ENCODE data around the gene BCAN.
A peak's percentile ranks its signal among the peaks of the same experiment; 100 is the strongest.

Gene BCAN

DNA sequence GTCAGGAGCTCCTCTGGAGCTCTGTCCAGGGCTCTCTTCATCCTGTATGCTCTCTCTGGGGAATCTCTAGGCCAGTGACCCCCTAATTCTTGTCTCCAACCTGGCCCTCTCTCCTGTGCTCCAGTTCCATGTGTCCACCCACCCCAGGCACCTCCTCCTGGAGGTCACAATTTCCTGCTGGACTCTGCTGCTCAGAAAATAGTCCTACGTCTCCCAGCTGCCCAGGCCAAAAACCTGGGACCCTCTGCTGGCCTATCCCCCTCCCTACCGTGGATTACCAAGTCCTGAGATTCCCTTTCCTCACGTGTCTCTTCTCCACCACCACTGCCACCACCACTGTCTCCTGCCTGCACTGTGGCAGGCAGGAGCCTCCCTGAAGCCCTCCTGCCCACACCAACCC, 23.6 kb downstream of the BCAN start:
- Histone ChIP-seq H3K9ac (peak overlapping the region; percentile 48; the same call in 1 of the 2 replicates), H3K4me2 (peak overlapping the region; percentile 91), H3K27ac (peak overlapping the region; percentile 64), H3K4me1 (peaks cover 100% of the 10 kb centered on the region), H3K9me3 (no peaks in the 10 kb centered on the region), H3K4me3 (no peak overlapping the region), H3K27me3 (no peaks in the 10 kb centered on the region), H4K20me1 (no peaks in the 10 kb centered on the region), H3K36me3 (no peaks in the 10 kb centered on the region)
- TF ChIP-seq Cebpa-rat (IDR thresholded peaks at IDR 0.05), result no peak

DNA sequence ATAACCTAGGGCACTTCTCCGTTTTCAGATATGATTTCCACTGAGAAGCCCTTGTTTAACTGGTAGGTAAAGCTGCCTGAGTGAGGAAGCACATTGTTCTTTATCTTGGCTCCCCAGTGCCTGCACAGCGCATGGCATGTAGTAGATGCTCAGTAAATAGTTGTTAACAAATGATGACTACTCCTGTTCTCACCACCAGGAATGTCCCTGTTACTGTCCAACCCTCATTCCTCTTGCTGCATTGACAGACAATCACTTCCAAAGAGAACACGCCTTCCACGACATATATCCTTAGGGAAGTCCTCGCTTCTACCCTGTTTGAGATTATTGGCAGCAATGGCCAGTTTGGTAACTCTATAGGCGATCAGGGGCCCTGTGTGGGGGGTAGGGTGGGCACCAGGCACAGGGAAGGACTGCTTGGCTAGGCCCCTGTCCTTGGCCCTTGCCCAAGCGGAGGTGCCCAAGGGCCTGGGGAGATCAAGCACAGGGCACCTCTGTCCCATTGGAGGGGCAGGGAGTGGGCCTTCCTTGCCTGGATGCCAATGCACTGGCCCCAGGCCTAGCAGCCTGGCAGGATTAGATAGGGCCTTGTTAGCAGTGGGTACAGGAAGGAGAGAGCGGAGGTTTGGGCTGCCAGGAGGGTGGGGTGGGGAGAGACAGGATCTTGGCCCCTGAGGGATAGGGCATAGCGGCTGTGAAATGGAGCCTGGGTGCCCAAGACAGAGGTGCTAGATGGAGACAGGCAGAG, 25.1 kb downstream of the BCAN start:
- H3K4me1 ChIP-seq, result peaks cover 94% of the 10 kb centered on the region
- TF ChIP-seq Cebpa-rat (IDR thresholded peaks at IDR 0.05), result no peak

DNA sequence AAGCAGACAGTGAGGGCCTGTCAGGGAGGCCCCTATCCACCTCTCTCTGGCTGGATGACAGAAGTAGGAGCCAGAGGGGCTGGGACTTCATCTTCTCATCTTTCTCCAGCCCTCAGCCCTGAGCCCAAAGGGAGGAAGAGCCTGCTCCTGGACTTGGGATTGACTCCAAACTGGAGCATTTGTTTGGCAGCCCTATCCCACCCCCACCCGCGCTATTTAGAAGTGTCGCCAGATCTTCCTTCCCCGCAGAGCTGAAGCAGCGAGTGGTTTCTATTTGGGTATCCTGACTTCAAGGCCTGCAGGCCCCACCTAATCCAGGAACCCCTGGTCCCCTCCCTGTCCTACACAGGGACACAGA, 25.7 kb downstream of the BCAN start:
- no peaks in the 10 kb centered on the region for H3K36me3 ChIP-seq
- no peak overlapping the region for H3K4me3 ChIP-seq
- no peak for TF ChIP-seq Cebpa-rat (IDR thresholded peaks at IDR 0.05)
- peak overlapping the region; percentile 53; the same call in 1 of the 2 replicates for H3K9ac ChIP-seq
- no peaks in the 10 kb centered on the region for H4K20me1 ChIP-seq
- no peaks in the 10 kb centered on the region for H3K9me3 ChIP-seq
- peak overlapping the region; percentile 60 for H3K27ac ChIP-seq
- H3K4me2 ChIP-seq, result peak overlapping the region; percentile 91
- H3K27me3 ChIP-seq, result no peaks in the 10 kb centered on the region
- peaks cover 88% of the 10 kb centered on the region for H3K4me1 ChIP-seq

More for the DNA sequence above, 25.1 kb downstream of the BCAN start:
- no peaks in the 10 kb centered on the region for H3K9me3 ChIP-seq
- H4K20me1 ChIP-seq, result no peaks in the 10 kb centered on the region
- H3K4me3 ChIP-seq, result no peak overlapping the region
- no peaks in the 10 kb centered on the region for H3K36me3 ChIP-seq
- peak overlapping the region; percentile 60 for H3K27ac ChIP-seq
- H3K9ac ChIP-seq, result peak overlapping the region; percentile 53; the same call in 1 of the 2 replicates
- H3K27me3 ChIP-seq, result no peaks in the 10 kb centered on the region
- H3K4me2 ChIP-seq, result peak overlapping the region; percentile 91

DNA sequence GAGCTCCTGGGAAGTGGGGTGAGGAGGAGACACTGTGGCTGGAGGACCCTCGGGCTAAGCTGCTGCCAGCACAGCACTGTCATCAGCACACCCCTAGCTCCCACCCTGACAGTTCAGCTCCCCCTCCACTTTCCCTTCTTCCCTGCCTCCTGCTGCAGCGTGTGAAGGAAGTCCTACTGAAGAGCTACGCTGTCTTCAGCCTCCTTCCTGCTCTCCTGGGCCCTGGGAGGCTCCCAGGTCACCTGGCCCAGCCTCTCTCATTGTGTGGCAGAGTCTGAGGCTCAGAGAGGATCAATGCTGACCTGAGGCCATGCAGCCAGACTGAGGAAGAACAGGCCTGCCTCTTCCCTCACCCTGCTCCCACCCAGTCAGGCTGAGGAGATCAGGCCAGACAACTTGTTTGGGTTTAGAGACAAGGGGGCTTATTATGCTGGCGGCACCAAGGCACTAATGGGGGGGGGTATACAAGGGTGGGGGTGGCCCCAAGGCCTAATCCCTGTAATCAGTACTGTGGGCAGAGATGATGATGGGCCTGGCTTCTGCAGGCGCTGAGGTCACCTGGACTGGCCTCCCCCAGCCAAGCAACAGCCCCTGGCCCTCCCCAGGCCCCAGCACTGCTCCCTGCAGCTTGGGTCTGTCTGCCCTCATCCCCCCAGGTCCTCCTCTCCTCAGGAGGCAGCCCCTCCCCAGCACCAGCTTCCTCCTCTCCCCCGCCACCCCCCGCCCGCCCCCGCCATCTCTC, 26.2 kb downstream of the BCAN start:
- H4K20me1 ChIP-seq, result no peaks in the 10 kb centered on the region
- H3K27ac ChIP-seq, result peak overlapping the region; percentile 60
- H3K4me3 ChIP-seq, result no peak overlapping the region
- H3K36me3 ChIP-seq, result no peaks in the 10 kb centered on the region
- no peak for TF ChIP-seq Cebpa-rat (IDR thresholded peaks at IDR 0.05)
- H3K9me3 ChIP-seq, result no peaks in the 10 kb centered on the region
- H3K27me3 ChIP-seq, result no peaks in the 10 kb centered on the region
- peak overlapping the region; percentile 53; the same call in 1 of the 2 replicates for H3K9ac ChIP-seq
- peaks cover 83% of the 10 kb centered on the region for H3K4me1 ChIP-seq
- H3K4me2 ChIP-seq, result peak overlapping the region; percentile 91

DNA sequence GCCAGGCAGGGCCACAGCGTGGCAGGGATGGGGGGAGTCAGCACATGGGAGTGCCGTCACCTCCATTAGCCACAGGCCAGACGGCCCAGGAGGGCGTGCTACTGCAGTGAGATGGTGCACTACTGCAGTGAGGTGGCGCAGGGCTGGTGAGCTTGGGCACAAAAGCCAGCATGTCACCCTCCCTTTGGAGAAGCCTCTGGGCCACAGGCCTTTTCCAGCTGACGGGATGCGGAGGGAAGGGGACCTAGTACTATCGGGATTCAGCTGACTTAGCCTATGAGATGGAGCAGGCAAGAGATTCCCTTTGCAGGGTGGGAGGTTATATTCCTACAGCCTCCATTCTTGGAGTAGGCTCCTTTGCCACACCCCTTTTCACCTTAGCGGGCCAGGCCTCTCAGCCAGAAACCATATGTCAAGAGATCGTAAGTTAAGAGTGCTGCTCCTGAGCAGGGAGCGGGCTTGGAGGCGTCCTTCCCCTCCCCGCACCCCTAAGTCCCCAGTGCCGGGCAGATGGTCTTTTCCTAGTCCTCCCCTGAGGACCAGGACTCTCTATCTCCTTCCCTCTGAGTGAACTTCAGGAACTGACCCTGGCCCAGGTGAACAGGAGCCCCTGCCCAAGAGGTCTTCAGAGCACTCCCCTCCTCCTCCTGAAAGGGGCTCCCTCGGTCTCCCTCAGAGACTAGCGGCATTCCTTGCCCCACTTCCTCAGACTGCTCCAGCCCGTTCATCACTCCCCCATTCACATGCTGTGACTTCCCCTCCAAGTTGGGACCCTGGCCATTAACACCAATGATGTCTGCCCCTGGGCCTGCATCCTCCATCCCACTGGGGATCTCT, 27.1 kb downstream of the BCAN start:
- no peak overlapping the region for H3K4me3 ChIP-seq
- peaks cover 7% of the 10 kb centered on the region for H3K27me3 ChIP-seq
- H3K4me1 ChIP-seq, result peaks cover 74% of the 10 kb centered on the region
- H3K4me2 ChIP-seq, result peak overlapping the region; percentile 85
- H3K9me3 ChIP-seq, result no peaks in the 10 kb centered on the region
- no peaks in the 10 kb centered on the region for H4K20me1 ChIP-seq
- H3K9ac ChIP-seq, result no peak overlapping the region
- H3K36me3 ChIP-seq, result no peaks in the 10 kb centered on the region
- H3K27ac ChIP-seq, result no peak overlapping the region
- TF ChIP-seq Cebpa-rat (IDR thresholded peaks at IDR 0.05), result no peak

DNA sequence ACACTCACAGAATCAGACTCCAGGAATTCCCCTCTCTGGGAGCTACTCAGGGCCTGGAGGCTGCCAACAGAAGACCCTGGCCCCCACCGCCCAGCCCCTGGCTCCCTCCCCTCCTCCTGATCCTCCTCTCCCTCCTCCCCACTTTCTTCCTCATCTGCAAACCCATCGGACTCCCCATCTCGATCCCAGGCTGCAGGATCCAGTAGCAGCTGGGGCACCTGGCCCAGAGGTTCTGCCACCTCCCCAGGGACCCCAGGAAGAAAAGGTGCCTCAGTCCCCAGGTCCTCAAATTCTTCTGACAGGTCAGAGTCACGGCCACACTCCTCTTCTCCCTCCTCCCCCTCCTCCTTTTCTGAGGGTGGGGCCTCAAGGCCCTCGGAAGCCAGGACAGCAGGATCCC, 27.9 kb downstream of the BCAN start:
- Histone ChIP-seq H4K20me1 (no peaks in the 10 kb centered on the region), H3K9ac (no peak overlapping the region), H3K27me3 (peaks cover 15% of the 10 kb centered on the region), H3K4me2 (peak overlapping the region; percentile 85), H3K4me1 (peaks cover 67% of the 10 kb centered on the region), H3K36me3 (no peaks in the 10 kb centered on the region), H3K9me3 (no peaks in the 10 kb centered on the region), H3K27ac (peak overlapping the region; percentile 27), H3K4me3 (no peak overlapping the region)
- TF ChIP-seq Cebpa-rat (IDR thresholded peaks at IDR 0.05), result no peak

DNA sequence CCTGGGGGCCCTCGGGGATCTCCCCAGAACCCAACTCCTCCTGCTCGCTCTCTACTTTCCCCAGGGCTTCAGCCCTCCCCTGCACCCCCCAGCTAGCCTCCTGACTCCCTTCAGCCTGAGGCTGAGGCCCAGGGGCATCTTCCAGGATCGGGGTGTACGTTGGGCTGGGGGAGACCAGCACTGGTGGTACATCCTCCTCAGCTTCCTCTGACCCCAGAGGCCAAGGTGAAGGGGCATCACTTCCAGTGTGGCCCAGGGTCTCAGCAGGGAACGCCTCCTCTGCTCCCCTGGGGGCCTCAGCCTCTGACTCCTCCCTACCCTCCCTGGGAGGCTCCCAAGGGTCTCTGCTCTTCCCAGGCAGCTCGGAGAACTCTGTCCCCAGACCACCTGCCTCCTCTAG, 28.4 kb downstream of the BCAN start:
- peaks cover 67% of the 10 kb centered on the region for H3K4me1 ChIP-seq
- H3K27me3 ChIP-seq, result peaks cover 21% of the 10 kb centered on the region
- H4K20me1 ChIP-seq, result no peaks in the 10 kb centered on the region
- H3K4me3 ChIP-seq, result no peak overlapping the region
- H3K4me2 ChIP-seq, result peak overlapping the region; percentile 85
- no peaks in the 10 kb centered on the region for H3K9me3 ChIP-seq
- no peak overlapping the region for H3K9ac ChIP-seq
- H3K27ac ChIP-seq, result peak overlapping the region; percentile 27; the same call in 1 of the 2 replicates
- no peak for TF ChIP-seq Cebpa-rat (IDR thresholded peaks at IDR 0.05)
- no peaks in the 10 kb centered on the region for H3K36me3 ChIP-seq

DNA sequence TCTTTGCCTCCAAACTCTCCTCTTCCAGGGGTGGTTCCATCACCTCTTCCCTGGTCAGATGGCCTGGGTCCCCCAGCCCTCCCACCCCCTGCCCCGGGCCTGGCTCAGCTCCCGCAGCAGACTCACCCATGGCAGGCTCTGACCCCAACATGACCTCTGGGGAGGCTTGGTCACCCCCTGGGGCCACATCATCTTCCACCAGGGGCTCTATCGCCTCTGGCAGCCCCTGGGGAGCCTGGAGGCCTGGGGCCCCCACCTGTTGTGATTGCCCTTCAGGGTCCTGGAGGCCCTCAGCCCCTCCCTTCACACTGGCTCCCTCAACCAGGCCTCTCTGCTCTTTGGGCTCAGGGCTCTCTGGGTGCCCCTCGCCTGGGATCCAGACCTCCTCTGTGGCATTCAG, 28.9 kb downstream of the BCAN start:
- TF ChIP-seq Cebpa-rat (IDR thresholded peaks at IDR 0.05), result no peak
- no peaks in the 10 kb centered on the region for H3K36me3 ChIP-seq
- no peak overlapping the region for H3K27ac ChIP-seq
- H3K4me1 ChIP-seq, result peaks cover 67% of the 10 kb centered on the region
- no peaks in the 10 kb centered on the region for H4K20me1 ChIP-seq
- no peaks in the 10 kb centered on the region for H3K9me3 ChIP-seq
- no peak overlapping the region for H3K4me3 ChIP-seq
- H3K4me2 ChIP-seq, result peak overlapping the region; percentile 85
- peaks cover 25% of the 10 kb centered on the region for H3K27me3 ChIP-seq
- H3K9ac ChIP-seq, result no peak overlapping the region

DNA sequence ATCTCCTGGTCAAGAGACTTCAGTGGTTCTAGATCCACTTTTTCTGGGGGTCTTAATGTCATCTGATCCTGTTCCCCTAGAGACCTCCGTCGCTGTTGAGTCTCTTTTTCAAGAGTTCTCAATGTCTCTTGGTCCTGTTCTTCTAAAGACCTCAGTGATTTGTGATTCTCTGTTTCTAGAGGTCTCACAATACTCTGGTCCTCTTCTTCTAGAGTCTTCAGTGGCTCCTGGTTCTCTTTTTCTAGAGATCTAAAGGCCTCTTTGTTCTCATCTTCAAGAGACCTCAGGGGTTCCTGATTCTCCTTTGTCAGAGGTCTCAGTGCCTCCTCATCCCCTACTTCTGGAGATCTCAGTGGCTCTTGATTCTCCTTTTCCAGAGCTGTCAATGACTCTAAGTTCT, 29.9 kb downstream of the BCAN start:
- TF ChIP-seq Cebpa-rat (IDR thresholded peaks at IDR 0.05), result no peak
- H4K20me1 ChIP-seq, result no peaks in the 10 kb centered on the region
- H3K4me2 ChIP-seq, result no peak overlapping the region
- H3K9me3 ChIP-seq, result no peaks in the 10 kb centered on the region
- peaks cover 35% of the 10 kb centered on the region for H3K27me3 ChIP-seq
- no peak overlapping the region for H3K9ac ChIP-seq
- H3K4me1 ChIP-seq, result peaks cover 67% of the 10 kb centered on the region
- no peak overlapping the region for H3K27ac ChIP-seq
- H3K4me3 ChIP-seq, result no peak overlapping the region
- no peaks in the 10 kb centered on the region for H3K36me3 ChIP-seq
